ENCODE data around the gene OR2S2.

- TF ChIP-seq CTCF (conservative IDR thresholded peaks at IDR 0.05) = no peak
- TF ChIP-seq ZFX (IDR thresholded peaks at IDR 0.05) = no peak
These were observed 9.1 kb upstream of the OR2S2 start for GRCh38 chr9:35967042-35967441.
